H1 (cell line): Measurements from ENCODE around the gene SLC16A6. TPM values are rescaled to one million over a fixed set of nuclear protein-coding genes. Genes with fewer than 3 reads are reported as not detected.
A peak's percentile ranks its signal among the peaks of the same experiment; 100 is the strongest.

Source experiments
- CTCF ChIA-PET: fragments of 300-600 bp; sonication (Branson Sonifier 250); formaldehyde crosslinking; loops from one replicate; lab custom pipeline; 2021; ENCODE audit not compliant: partially characterized antibody; lab: Charles Lee
- POLR2A ChIA-PET: fragments of 300-600 bp; sonication (Branson Sonifier 250); formaldehyde crosslinking; loops from one replicate; lab custom pipeline; 2021; ENCODE audit warnings: inconsistent platforms; ENCODE audit not compliant: partially characterized antibody; lab: Charles Lee
- DNase-seq, 2 experiments: peaks; one replicate each; pipeline versions ENCODE4 v3.0.0 to v3.0.0-alpha.2; 2010 to 2022; ENCODE audit warnings: low spot score in 2 of 2, low read depth in 1 of 2, mixed read lengths in 1 of 2
- FAIRE-seq: peaks from 2 replicates; lab custom pipeline; 2011; peaks lifted over from hg19 to GRCh38; lab: Jason Lieb, UNC
- H2AFZ ChIP-seq: 2 replicates; pipeline ENCODE4 v1.8.1; 2012; ENCODE audit warnings: low read length, inconsistent platforms
- H2AK5ac ChIP-seq: 2 replicates; pipeline ENCODE4 v1.6.1; 2013; ENCODE audit warnings: low read depth, low read length
- H2BK120ac ChIP-seq: replicated peaks from 2 replicates; pipeline ENCODE3; 2013; ENCODE audit warnings: low read depth, low read length, inconsistent platforms
- H2BK12ac ChIP-seq: 2 replicates; pipeline ENCODE4 v1.6.1; 2013; ENCODE audit warnings: low read depth, low read length
- H2BK15ac ChIP-seq: 2 replicates; pipeline ENCODE4 v1.6.1; 2013; ENCODE audit warnings: low read length
- H2BK20ac ChIP-seq: 2 replicates; pipeline ENCODE4 v1.6.1; 2013; ENCODE audit warnings: low read length
- H2BK5ac ChIP-seq: 2 replicates; pipeline ENCODE4 v1.6.1; 2013; ENCODE audit warnings: low read depth, low read length
- H3K14ac ChIP-seq: 2 replicates; pipeline ENCODE4 v1.6.1; 2013; ENCODE audit warnings: inconsistent platforms; ENCODE audit not compliant: insufficient read length
- H3K18ac ChIP-seq: 2 replicates; pipeline ENCODE4 v1.6.1; 2013; ENCODE audit warnings: low read length; ENCODE audit errors: extremely low read depth
- H3K23ac ChIP-seq: 2 replicates; pipeline ENCODE4 v1.6.1; 2013; ENCODE audit warnings: inconsistent platforms; ENCODE audit not compliant: insufficient read length
- H3K23me2 ChIP-seq: 2 replicates; pipeline ENCODE4 v1.6.1; 2013; ENCODE audit warnings: low read depth, low read length
- H3K27ac ChIP-seq: 2 replicates; pipeline ENCODE4 v1.6.1; 2011; ENCODE audit warnings: low read depth, low read length, inconsistent platforms
- H3K27me3 ChIP-seq, 4 experiments: replicated peaks in 1 of 4; 1 replicate in 1 of 4; 2 replicates in 3 of 4; pipeline versions ENCODE4 v1.6.1 to v1.8.1; 2011 to 2013; ENCODE audit warnings: low read length in 3 of 4, mild to moderate bottlenecking in 3 of 4, inconsistent platforms in 2 of 4, mixed read lengths in 2 of 4, moderate library complexity in 1 of 4; ENCODE audit not compliant: control insufficient read depth in 3 of 4, insufficient read depth in 3 of 4; ENCODE audit errors: extremely low read depth in 1 of 4
- H3K36me3 ChIP-seq, 4 experiments: 2 replicates each; pipeline versions ENCODE4 v1.6.1 to v1.8.1; 2011 to 2013; ENCODE audit warnings: mild to moderate bottlenecking in 4 of 4, low read length in 3 of 4, moderate library complexity in 2 of 4, control low read depth in 1 of 4, inconsistent platforms in 1 of 4; ENCODE audit not compliant: insufficient read depth in 4 of 4, control insufficient read depth in 2 of 4
- H3K4ac ChIP-seq: replicated peaks from 2 replicates; pipeline ENCODE3; 2013; ENCODE audit warnings: low read length, low read depth, mixed read lengths, inconsistent platforms; ENCODE audit not compliant: insufficient read length
- H3K4me1 ChIP-seq, 4 experiments: replicated peaks in 1 of 4; 1 replicate in 1 of 4; 2 replicates in 3 of 4; pipeline versions ENCODE4 v1.6.1 to v1.8.1; 2011 to 2013; ENCODE audit warnings: low read length in 3 of 4, inconsistent platforms in 2 of 4, mixed read lengths in 1 of 4; ENCODE audit not compliant: insufficient read depth in 4 of 4, control insufficient read depth in 3 of 4
- H3K4me2 ChIP-seq, 2 experiments: 2 replicates each; pipeline versions ENCODE4 v1.6.1 to v1.8.1; 2011 to 2013; ENCODE audit warnings: low read depth in 2 of 2, low read length in 2 of 2, control low read depth in 1 of 2, inconsistent platforms in 1 of 2, mild to moderate bottlenecking in 1 of 2; ENCODE audit not compliant: insufficient read depth in 1 of 2
- H3K4me3 ChIP-seq, 4 experiments: fragments of 200-600, 300-600 bp in 1 of 4; sonication (generic), shearing (Covaris generic), sonication (Bioruptor Twin) in 1 of 4; 2 replicates each; pipeline versions ENCODE4 v1.5.1 to v1.8.1; 2011 to 2016; ENCODE audit warnings: low read length in 4 of 4, low read depth in 3 of 4, control low read depth in 2 of 4, inconsistent platforms in 2 of 4, mild to moderate bottlenecking in 2 of 4, mixed read lengths in 1 of 4, moderate library complexity in 1 of 4; ENCODE audit not compliant: insufficient read depth in 2 of 4; ENCODE audit errors: extremely low read depth in 1 of 4
- H3K56ac ChIP-seq: replicated peaks from 2 replicates; pipeline ENCODE3; 2013; ENCODE audit warnings: low read depth, mild to moderate bottlenecking, mixed read lengths, low read length, inconsistent platforms; ENCODE audit not compliant: insufficient read length
- H3K79me1 ChIP-seq: 2 replicates; pipeline ENCODE4 v1.6.1; 2013; ENCODE audit warnings: low read depth, low read length, control low read depth
- H3K79me2 ChIP-seq, 2 experiments: 2 replicates each; pipeline versions ENCODE4 v1.6.1 to v1.8.1; 2012 to 2013; ENCODE audit warnings: low read length in 2 of 2, mild to moderate bottlenecking in 2 of 2, inconsistent platforms in 1 of 2; ENCODE audit not compliant: insufficient read depth in 2 of 2, control insufficient read depth in 1 of 2
- H3K9ac ChIP-seq, 4 experiments: replicated peaks in 1 of 4; 1 replicate in 1 of 4; 2 replicates in 3 of 4; pipeline versions ENCODE4 v1.6.1 to v1.8.1; 2011 to 2013; ENCODE audit warnings: low read depth in 3 of 4, low read length in 3 of 4, control low read depth in 2 of 4, mild to moderate bottlenecking in 2 of 4, moderate library complexity in 2 of 4, inconsistent platforms in 1 of 4; ENCODE audit errors: extremely low read depth in 1 of 4
- H3K9me3 ChIP-seq, 2 experiments: 2 replicates each; pipeline versions ENCODE4 v1.6.1 to v1.8.1; 2012 to 2013; ENCODE audit warnings: mild to moderate bottlenecking in 2 of 2, moderate library complexity in 2 of 2, control low read depth in 1 of 2, inconsistent platforms in 1 of 2, low read depth in 1 of 2, low read length in 1 of 2, mixed read lengths in 1 of 2; ENCODE audit not compliant: insufficient read depth in 2 of 2
- H4K20me1 ChIP-seq, 2 experiments: replicated peaks in 1 of 2; 2 replicates each; pipeline versions ENCODE3 to v1.8.1; 2011 to 2013; ENCODE audit warnings: inconsistent platforms in 2 of 2, low read length in 2 of 2, mild to moderate bottlenecking in 1 of 2; ENCODE audit not compliant: insufficient read depth in 2 of 2, control insufficient read depth in 1 of 2
- H4K5ac ChIP-seq: 2 replicates; pipeline ENCODE4 v1.6.1; 2013; ENCODE audit warnings: low read length, low read depth, mixed read lengths, inconsistent platforms; ENCODE audit not compliant: insufficient read length
- H4K8ac ChIP-seq: 2 replicates; pipeline ENCODE4 v1.8.0; 2013; ENCODE audit warnings: mild to moderate bottlenecking, moderate library complexity, low read length, inconsistent platforms; ENCODE audit not compliant: insufficient read depth; ENCODE audit errors: extremely low read depth
- H4K91ac ChIP-seq: replicated peaks from 2 replicates; pipeline ENCODE3; 2013; ENCODE audit warnings: low read length, mixed read lengths, inconsistent platforms; ENCODE audit not compliant: insufficient read length
- BACH1 ChIP-seq: IDR thresholded peaks from 2 replicates; pipeline ENCODE4 v1.6.1; 2012; ENCODE audit warnings: low read length, improper control_type of control experiment
- CEBPB ChIP-seq: IDR thresholded peaks from 2 replicates; pipeline ENCODE4 v1.6.1; 2012; ENCODE audit warnings: low read depth, low read length
- CREB1 ChIP-seq: IDR thresholded peaks from 2 replicates; pipeline ENCODE4 v1.6.1; 2012; ENCODE audit warnings: inconsistent platforms
- JUN ChIP-seq: IDR thresholded peaks from 2 replicates; pipeline ENCODE4 v1.6.1; 2011; ENCODE audit warnings: low read depth, mild to moderate bottlenecking, improper control_type of control experiment, low read length
- KDM4A ChIP-seq: IDR thresholded peaks from one replicate; pipeline ENCODE4 v1.7.1; 2012; ENCODE audit warnings: low read depth, mild to moderate bottlenecking, moderate library complexity, low read length, inconsistent platforms; ENCODE audit not compliant: severe bottlenecking
- NRF1 ChIP-seq: IDR thresholded peaks from 2 replicates; pipeline ENCODE4 v1.6.1; 2011; ENCODE audit warnings: mild to moderate bottlenecking, low read depth, low read length, improper control_type of control experiment
- POU5F1 ChIP-seq: IDR thresholded peaks from 2 replicates; pipeline ENCODE4 v1.6.1; 2011; ENCODE audit warnings: low read depth, mild to moderate bottlenecking, low read length, moderate library complexity
- RAD21 ChIP-seq, 2 experiments: IDR thresholded peaks in 1 of 2; conservative IDR thresholded peaks in 1 of 2; 2 replicates each; pipeline ENCODE4 v1.6.1; 2011; ENCODE audit warnings: low read depth in 2 of 2, low read length in 2 of 2, improper control_type of control experiment in 1 of 2, inconsistent platforms in 1 of 2, mild to moderate bottlenecking in 1 of 2, moderate library complexity in 1 of 2
- RFX5 ChIP-seq: IDR thresholded peaks from 2 replicates; pipeline ENCODE4 v1.6.1; 2011; ENCODE audit warnings: low read depth, low read length, improper control_type of control experiment, borderline replicate concordance
- RNF2 ChIP-seq: fragments of 200-900, 300-1000 bp; sonication (generic); IDR thresholded peaks from 2 replicates; pipeline ENCODE4 v1.7.1; 2016; ENCODE audit warnings: borderline replicate concordance, low read depth, mild to moderate bottlenecking, antibody characterized with exemption, low read length; ENCODE audit not compliant: poor library complexity, severe bottlenecking; ENCODE audit errors: missing control alignments
- TAF7 ChIP-seq: optimal IDR thresholded peaks from 2 replicates; pipeline ENCODE3; 2011; ENCODE audit warnings: low read depth, mild to moderate bottlenecking, inconsistent platforms, low read length, moderate library complexity, borderline replicate concordance
- TEAD4 ChIP-seq: IDR thresholded peaks from 2 replicates; pipeline ENCODE4 v1.6.1; 2012; ENCODE audit warnings: low read depth, low read length, inconsistent platforms, mixed read lengths
- YY1 ChIP-seq: IDR thresholded peaks from 2 replicates; pipeline ENCODE4 v1.6.1; 2011; ENCODE audit warnings: low read depth, mild to moderate bottlenecking, low read length
- ZNF274 ChIP-seq: IDR thresholded peaks from 2 replicates; pipeline ENCODE4 v1.7.0; 2012; ENCODE audit warnings: low read length, borderline replicate concordance; ENCODE audit errors: extremely low read depth
- WGBS, 2 experiments: shearing (Covaris generic) in 1 of 2; methylation state at CpG; one replicate each; pipeline versions ENCODE4 v1.1.6 to v1.1.7; 2013 to 2015; ENCODE audit warnings: low lambda C conversion rate in 2 of 2, mixed read lengths in 2 of 2, inconsistent platforms in 1 of 2, low coverage in 1 of 2, missing lambda C conversion rate in 1 of 2; ENCODE audit not compliant: insufficient replicate concordance in 2 of 2, insufficient coverage in 1 of 2, insufficient read length in 1 of 2; ENCODE audit errors: extremely low coverage in 1 of 2, missing lambda C conversion rate in 1 of 2; 5-methylcytosine and 5-hydroxymethylcytosine counted together
- polyA plus RNA-seq, 7 experiments: library from polyadenylated mRNA; depleted of rRNA in 3 of 7; stranded (reverse) in 5 of 7; unstranded in 2 of 7; fragments of >200 nt in 5 of 7; fragments of 200-250 nt in 2 of 7; gene quantifications; 1 replicate in 5 of 7; 2 replicates in 1 of 7; 4 replicates in 1 of 7; pipeline versions ENCODE4 v1.2.1 to v1.2.3, GENCODE V29; 2011 to 2013; ENCODE audit warnings: missing spikeins in 2 of 7, mixed read lengths in 2 of 7
- total RNA-seq: library from RNA; stranded (reverse); fragmentation: NEBNext Ultra II Directional; extraction: Animal tissue kit (Norgen Biotek cat#: 25700); gene quantifications from 2 replicates; pipeline ENCODE4 v1.2.1, GENCODE V29; 2021

The SLC16A6 gene
- total and polyA plus RNA-seq, 2 of the 8 experiments (the other 6 are each of a cell fraction or from before 2014, with no cell fraction given), result 0.17 to 0.22 TPM

DNA sequence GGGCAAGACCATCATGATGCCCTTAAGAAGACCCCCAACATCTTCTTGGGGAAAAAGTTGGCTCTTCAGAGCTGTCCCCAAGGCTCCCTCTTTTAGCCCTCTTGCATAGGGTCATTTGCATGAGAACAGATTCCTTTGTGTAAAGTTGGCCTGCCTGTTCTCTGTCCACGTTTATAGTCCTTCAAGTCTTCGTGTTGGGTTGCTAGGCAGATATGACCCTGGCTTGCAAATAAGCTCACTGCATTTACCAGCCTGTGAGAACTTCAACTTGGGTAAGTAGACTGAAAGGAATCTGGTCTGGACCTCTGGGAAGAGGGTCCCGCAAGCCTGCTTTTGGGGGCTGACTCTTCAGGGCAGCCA lies 3.2 kb upstream of the SLC16A6 start:
- 0 out of 2 replicates have a peak overlapping the region, but pooled peaks have one; percentile 73 for H2BK20ac ChIP-seq
- H3K9ac ChIP-seq, result no peak overlapping the region
- H3K4ac ChIP-seq, result no peak overlapping the region
- no peak overlapping the region for H3K56ac ChIP-seq
- no peak overlapping the region for H2AFZ ChIP-seq
- 0 out of 2 replicates have a peak overlapping the region, but pooled peaks have one; percentile 78 for H2BK12ac ChIP-seq
- H2BK120ac ChIP-seq, result no peak overlapping the region
- DNase-seq (no peak), FAIRE-seq (no peak)
- no peak overlapping the region for H3K4me3 ChIP-seq
- H2BK15ac ChIP-seq, result 0 out of 2 replicates have a peak overlapping the region, but pooled peaks have one; percentile 89
- H3K27ac ChIP-seq, result no peak overlapping the region
- no peak overlapping the region for H4K8ac ChIP-seq
- no peak overlapping the region for H4K91ac ChIP-seq
- 37% methylated on average over 3 of the region's 3 CpGs; no CpG with 5 or more reads in 1 of the 2 experiments for WGBS, 2 experiments
- no peak overlapping the region for H3K14ac ChIP-seq
- no peaks in the 10 kb centered on the region for H3K36me3 ChIP-seq
- H3K4me1 ChIP-seq, result peaks cover 18 to 38% (median 29%) of the 10 kb centered on the region in 4 experiments
- POLR2A ChIA-PET, result interaction anchor here (0.6 to 1.5 kb wide), 2 partner anchors 9 to 278 kb away, joined by 3 to 7 read pairs; no protein-coding TSS in a partner anchor
- H2AK5ac ChIP-seq, result no peak overlapping the region
- H4K5ac ChIP-seq, result no peak overlapping the region
- peak overlapping the region; percentile 40 to 68; a peak in 3 of 4 replicates for H3K4me2 ChIP-seq
- CTCF ChIA-PET, result interaction anchor here (0.6 to 1.6 kb wide), 5 partner anchors 14 to 138 kb away, joined by 3 to 4 read pairs (median 3); no protein-coding TSS in a partner anchor
- H4K20me1 ChIP-seq, result peaks cover 0 to 3% of the 10 kb centered on the region in 2 experiments
- peaks cover 22% of the 10 kb centered on the region for H3K23me2 ChIP-seq
- H3K79me2 ChIP-seq, result no peaks in the 10 kb centered on the region
- H3K18ac ChIP-seq, result peak overlapping the region; percentile 42; the same call in 1 of the 2 replicates
- H2BK5ac ChIP-seq, result no peak overlapping the region
- no peaks in the 10 kb centered on the region for H3K9me3 ChIP-seq
- H3K79me1 ChIP-seq, result no peaks in the 10 kb centered on the region
- H3K27me3 ChIP-seq, result peaks cover 8 to 21% (median 19%) of the 10 kb centered on the region in 4 experiments
- no peak overlapping the region for H3K23ac ChIP-seq
- no peak for TF ChIP-seq RNF2
- TF ChIP-seq POU5F1, result no peak
- TF ChIP-seq CEBPB, result no peak
- no peak for TF ChIP-seq ZNF274
- TF ChIP-seq BACH1, result no peak
- no peak for TF ChIP-seq JUN
- no peak for TF ChIP-seq TEAD4
- TF ChIP-seq YY1, result no peak
- TF ChIP-seq KDM4A, result peak; percentile 35
- TF ChIP-seq CREB1, result peak; percentile 49; the same call in 1 of the 2 replicates
- TF ChIP-seq TAF7, result no peak
- TF ChIP-seq NRF1, result no peak
- TF ChIP-seq RFX5, result peak; percentile 88
- no peak for TF ChIP-seq RAD21 (IDR thresholded peaks at IDR 0.05 in 1 of 2, conservative IDR thresholded peaks at IDR 0.05 in 1 of 2; ENCODE audit: low read depth in 2 of 2, low read length in 2 of 2)
